Measurements from ENCODE around the gene PIP5K1C.

PIP5K1C gene

DNA sequence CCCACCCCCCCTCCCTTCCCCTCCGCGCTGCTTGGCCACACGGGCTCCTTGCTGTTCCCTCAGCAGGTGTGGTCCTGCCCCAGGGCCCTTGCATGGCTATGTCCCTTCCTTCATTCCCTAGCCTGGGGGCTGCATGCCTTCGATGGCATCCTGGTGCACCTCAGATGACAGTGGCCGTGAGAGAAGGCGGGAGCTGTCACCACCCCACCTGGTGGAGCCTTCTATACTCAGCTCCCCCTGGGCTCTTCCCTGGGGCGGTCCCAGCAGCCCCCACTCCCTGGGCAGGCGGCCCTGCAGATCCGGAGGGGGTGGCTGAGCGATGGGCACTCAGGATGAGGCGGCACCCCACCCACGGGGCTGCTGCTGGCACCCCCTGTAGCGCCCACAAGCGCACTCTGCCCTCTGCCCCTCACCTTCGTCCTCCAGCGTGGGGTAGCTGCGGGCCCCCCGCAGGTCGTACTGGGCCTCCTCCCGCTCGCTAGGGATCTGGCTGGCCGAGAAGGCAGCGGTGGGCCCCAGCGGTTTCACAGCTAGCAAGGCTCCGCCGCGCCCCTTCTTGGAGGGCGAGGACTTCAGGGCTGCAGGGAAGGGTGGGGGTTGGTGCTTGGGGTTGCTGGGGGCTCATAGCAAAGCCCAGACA lies 56.5 kb downstream of the PIP5K1C start:
- DNase-seq (ENCODE audit: extremely low read depth, low read depth): no peak
- TF ChIP-seq, protein P1, sequence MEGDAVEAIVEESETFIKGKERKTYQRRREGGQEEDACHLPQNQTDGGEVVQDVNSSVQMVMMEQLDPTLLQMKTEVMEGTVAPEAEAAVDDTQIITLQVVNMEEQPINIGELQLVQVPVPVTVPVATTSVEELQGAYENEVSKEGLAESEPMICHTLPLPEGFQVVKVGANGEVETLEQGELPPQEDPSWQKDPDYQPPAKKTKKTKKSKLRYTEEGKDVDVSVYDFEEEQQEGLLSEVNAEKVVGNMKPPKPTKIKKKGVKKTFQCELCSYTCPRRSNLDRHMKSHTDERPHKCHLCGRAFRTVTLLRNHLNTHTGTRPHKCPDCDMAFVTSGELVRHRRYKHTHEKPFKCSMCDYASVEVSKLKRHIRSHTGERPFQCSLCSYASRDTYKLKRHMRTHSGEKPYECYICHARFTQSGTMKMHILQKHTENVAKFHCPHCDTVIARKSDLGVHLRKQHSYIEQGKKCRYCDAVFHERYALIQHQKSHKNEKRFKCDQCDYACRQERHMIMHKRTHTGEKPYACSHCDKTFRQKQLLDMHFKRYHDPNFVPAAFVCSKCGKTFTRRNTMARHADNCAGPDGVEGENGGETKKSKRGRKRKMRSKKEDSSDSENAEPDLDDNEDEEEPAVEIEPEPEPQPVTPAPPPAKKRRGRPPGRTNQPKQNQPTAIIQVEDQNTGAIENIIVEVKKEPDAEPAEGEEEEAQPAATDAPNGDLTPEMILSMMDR (IDR thresholded peaks at IDR 0.05; ENCODE audit: low read depth, low read length, missing control alignments): no peak

DNA sequence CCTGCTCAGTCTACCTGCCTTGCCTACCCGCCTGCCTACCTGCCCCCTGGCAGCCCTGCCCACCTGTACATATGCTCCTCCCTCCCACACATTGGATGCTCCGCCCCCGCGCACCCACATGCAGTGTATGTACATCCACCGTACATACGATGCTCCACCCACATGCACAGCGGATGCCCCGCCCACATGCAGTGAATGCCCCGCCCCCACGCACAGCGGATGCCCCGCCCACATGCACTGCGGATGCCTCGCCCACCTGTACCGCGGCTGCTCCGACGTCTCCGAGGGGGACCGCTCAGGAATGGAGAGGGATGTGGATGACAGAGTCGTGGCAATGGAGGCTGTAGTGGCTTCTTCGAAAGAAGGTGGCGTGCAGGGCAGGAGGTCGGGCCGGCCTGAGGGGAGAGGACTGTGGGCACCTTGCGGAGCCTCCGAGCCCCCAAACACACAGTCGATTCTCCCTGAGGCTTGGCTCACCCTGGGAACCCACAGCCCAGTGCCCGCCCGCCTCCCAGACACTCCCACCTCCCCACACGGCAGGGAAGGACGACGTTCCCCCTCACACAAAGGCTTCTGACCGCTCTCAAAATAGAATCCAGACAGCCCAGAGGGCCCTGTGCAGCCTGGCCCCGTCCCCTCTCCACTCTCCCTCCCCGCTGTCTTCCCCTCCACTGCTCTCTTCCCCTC lies 57.1 kb downstream of the PIP5K1C start:
- H3K4me3 ChIP-seq (replicated peaks; ENCODE audit: low read depth, low read length): no peak overlapping the region
- TF ChIP-seq, protein P1 (IDR thresholded peaks at IDR 0.05; ENCODE audit: low read depth, low read length, missing control alignments): no peak
- DNase-seq (ENCODE audit: extremely low read depth, low read depth): no peak

More for the DNA sequence above, 56.5 kb downstream of the PIP5K1C start:
- no peak overlapping the region for H3K4me3 ChIP-seq (replicated peaks; ENCODE audit: low read depth, low read length)

DNA sequence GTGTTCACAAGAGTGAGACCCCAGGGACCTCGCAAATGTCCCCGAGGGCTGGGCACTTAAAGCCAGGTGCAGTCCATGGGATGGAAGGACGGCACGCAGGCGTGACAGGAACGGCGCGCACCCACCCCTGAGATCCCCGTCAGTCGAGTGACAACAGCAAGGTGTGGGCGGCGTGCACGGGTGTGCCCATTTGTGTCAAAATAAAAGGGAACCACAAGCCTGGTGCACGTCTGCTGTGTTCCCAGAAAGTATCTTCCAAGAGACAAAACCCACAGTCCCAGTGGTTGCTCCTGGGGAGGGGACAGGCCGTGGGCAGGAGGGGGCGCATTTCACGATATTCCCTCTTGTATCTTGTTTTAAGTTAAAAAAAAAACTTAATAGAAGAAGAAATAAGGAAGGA lies 58.0 kb downstream of the PIP5K1C start:
- no peak overlapping the region for H3K4me3 ChIP-seq (replicated peaks; ENCODE audit: low read depth, low read length)
- DNase-seq (ENCODE audit: extremely low read depth, low read depth): no peak
- TF ChIP-seq, protein P1 (IDR thresholded peaks at IDR 0.05; ENCODE audit: low read depth, low read length, missing control alignments): no peak

GRCh38 chr19:3641515-3642269 lies 58.6 kb downstream of the PIP5K1C start:
- TF ChIP-seq, protein P1 (IDR thresholded peaks at IDR 0.05; ENCODE audit: low read depth, low read length, missing control alignments): no peak
- DNase-seq (ENCODE audit: extremely low read depth, low read depth): no peak
- no peak overlapping the region for H3K4me3 ChIP-seq (replicated peaks; ENCODE audit: low read depth, low read length)

DNA sequence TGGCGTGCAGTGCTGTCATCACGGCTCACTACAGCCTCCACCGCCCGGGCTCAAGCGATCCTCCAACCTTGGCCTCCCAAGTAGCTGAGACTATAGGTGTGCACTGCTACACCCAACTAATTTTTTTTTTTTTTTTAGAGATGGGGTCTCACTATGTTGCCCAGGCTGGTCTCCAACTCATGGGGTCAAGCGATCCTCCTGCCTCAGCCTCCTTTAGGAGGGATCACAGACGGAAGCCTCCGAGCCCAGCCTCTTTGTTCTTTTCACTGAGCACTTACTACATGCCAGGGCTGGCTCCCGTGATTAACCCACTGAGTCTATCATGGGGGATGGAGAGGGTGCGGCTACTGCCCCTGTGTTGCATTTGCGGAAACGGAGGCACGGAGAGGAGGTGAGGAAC lies 60.8 kb downstream of the PIP5K1C start:
- TF ChIP-seq, protein P1 (IDR thresholded peaks at IDR 0.05; ENCODE audit: low read depth, low read length, missing control alignments): no peak
- DNase-seq (ENCODE audit: extremely low read depth, low read depth): no peak
- no peak overlapping the region for H3K4me3 ChIP-seq (replicated peaks; ENCODE audit: low read depth, low read length)

DNA sequence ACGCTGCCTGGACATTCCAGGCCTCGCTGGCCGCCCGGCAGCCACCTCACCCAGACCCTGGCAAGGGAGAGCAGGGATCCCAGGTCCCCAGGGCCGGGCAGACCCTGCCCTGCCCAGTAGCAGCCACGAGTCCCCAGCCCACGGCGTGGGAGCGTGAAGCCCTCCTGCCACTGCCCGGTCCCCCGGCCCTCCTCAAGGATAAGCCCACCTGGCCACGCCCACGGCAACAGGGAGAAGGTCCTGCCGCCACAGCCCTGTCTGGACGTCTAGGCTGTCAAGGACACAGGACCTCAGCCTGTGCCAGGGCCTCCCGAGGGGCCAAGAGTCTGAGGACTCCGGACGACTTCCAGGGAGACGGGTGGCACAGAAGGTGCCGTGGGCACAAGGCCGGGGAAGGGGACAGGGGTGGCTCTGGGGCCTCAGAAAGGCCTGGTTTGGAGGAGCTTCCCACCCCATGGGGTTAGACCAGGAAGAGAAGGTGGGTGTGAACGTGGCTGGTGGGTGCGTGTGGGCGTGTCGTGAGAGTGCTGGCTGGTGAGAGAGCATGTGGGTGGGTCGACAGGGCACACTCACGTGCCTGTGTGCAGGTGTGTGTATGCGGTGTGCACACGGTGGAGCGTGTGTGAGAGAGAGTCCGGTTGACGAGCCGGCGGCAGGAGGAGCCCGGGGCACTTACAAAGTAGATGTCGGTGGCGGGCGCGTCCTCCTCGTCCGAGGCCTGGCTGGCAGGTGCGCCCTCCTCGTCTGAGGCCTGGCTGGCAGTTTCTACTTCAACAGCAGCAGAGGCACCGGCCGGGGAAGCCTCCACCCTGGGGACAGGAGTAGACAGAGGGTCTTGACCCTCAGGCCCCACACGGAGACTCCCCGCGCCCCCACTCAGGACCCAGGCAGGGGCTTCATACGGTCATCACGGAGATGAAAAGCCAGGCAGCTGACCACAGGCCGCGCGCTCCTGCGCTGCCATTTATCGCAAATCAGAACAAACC lies 61.8 kb downstream of the PIP5K1C start:
- TF ChIP-seq, protein P1 (IDR thresholded peaks at IDR 0.05; ENCODE audit: low read depth, low read length, missing control alignments): no peak
- no peak for DNase-seq (ENCODE audit: extremely low read depth, low read depth)
- no peak overlapping the region for H3K4me3 ChIP-seq (replicated peaks; ENCODE audit: low read depth, low read length)

All from HFF-Myc (cell line).